Mesendoderm (in vitro differentiated cells): Measurements from ENCODE around the gene AGBL4.
"Not testable (repeated sequence)": the region's sequence is repeated elsewhere in the genome, so short reads cannot be mapped to it uniquely, and the experiment has no call there.

Source experiments
- DNase-seq: peaks from one replicate; pipeline ENCODE4 v3.0.0; 2013
- H2AK5ac ChIP-seq: 2 replicates; pipeline ENCODE4 v1.6.1; 2013; ENCODE audit warnings: low read length, inconsistent platforms
- H2BK120ac ChIP-seq: 2 replicates; pipeline ENCODE4 v1.6.1; 2013; ENCODE audit warnings: low read depth, mild to moderate bottlenecking, low read length, moderate library complexity, mixed read lengths
- H2BK15ac ChIP-seq: replicated peaks from 2 replicates; pipeline ENCODE4 v1.6.1; 2013; ENCODE audit warnings: low read depth, mild to moderate bottlenecking, moderate library complexity
- H2BK5ac ChIP-seq: 2 replicates; pipeline ENCODE4 v1.6.1; 2013; ENCODE audit warnings: low read length, inconsistent platforms
- H3K18ac ChIP-seq: 2 replicates; pipeline ENCODE4 v1.6.1; 2013; ENCODE audit warnings: mild to moderate bottlenecking, low read length, mixed read lengths
- H3K23ac ChIP-seq: one replicate; pipeline ENCODE4 v1.6.1; 2013; ENCODE audit warnings: low read length
- H3K27ac ChIP-seq: 2 replicates; pipeline ENCODE4 v1.5.1; 2013; ENCODE audit warnings: low read depth, mild to moderate bottlenecking, inconsistent platforms, low read length, moderate library complexity
- H3K27me3 ChIP-seq: 2 replicates; pipeline ENCODE4 v1.6.1; 2013; ENCODE audit warnings: low read length, control low read depth, mild to moderate bottlenecking, inconsistent platforms; ENCODE audit not compliant: insufficient read depth, poor library complexity
- H3K36me3 ChIP-seq: 2 replicates; pipeline ENCODE4 v1.6.1; 2013; ENCODE audit warnings: low read length, inconsistent platforms; ENCODE audit not compliant: control insufficient read depth, insufficient read depth
- H3K4ac ChIP-seq: one replicate; pipeline ENCODE4 v1.6.1; 2013; ENCODE audit warnings: low read depth, mild to moderate bottlenecking, low read length, moderate library complexity
- H3K4me1 ChIP-seq: 2 replicates; pipeline ENCODE4 v1.6.1; 2013; ENCODE audit warnings: low read depth, low read length, inconsistent platforms; ENCODE audit not compliant: control insufficient read depth
- H3K4me2 ChIP-seq: 2 replicates; pipeline ENCODE4 v1.6.1; 2013; ENCODE audit warnings: low read length
- H3K4me3 ChIP-seq: 2 replicates; pipeline ENCODE4 v1.5.1; 2013; ENCODE audit warnings: mild to moderate bottlenecking, low read length
- H3K56ac ChIP-seq: one replicate; pipeline ENCODE4 v1.6.1; 2013; ENCODE audit warnings: low read length
- H3K79me1 ChIP-seq: 2 replicates; pipeline ENCODE4 v1.6.1; 2013; ENCODE audit warnings: low read length, inconsistent platforms
- H3K79me2 ChIP-seq: 2 replicates; pipeline ENCODE4 v1.6.1; 2013; ENCODE audit warnings: mild to moderate bottlenecking, low read length; ENCODE audit not compliant: control insufficient read depth, insufficient read depth
- H3K9ac ChIP-seq: 2 replicates; pipeline ENCODE4 v1.6.1; 2013; ENCODE audit warnings: low read length, inconsistent platforms
- H4K5ac ChIP-seq: one replicate; pipeline ENCODE4 v1.6.1; 2013; ENCODE audit warnings: low read length
- H4K8ac ChIP-seq: one replicate; pipeline ENCODE4 v1.6.1; 2013; ENCODE audit warnings: low read depth, mild to moderate bottlenecking, control low read depth, low read length, moderate library complexity
- WGBS: extraction: QIAGEN DNeasy Blood & Tissue Kit; methylation state at CpG from one replicate; pipeline ENCODE4 v1.1.7; 2013; ENCODE audit warnings: low lambda C conversion rate, missing lambda C conversion rate; ENCODE audit not compliant: insufficient coverage; ENCODE audit errors: extremely low coverage; 5-methylcytosine and 5-hydroxymethylcytosine counted together

AGBL4 gene

GRCh38 chr1:49320493-49320892, 703.3 kb downstream of the AGBL4 start:
- not testable (repeated sequence) for H3K4ac ChIP-seq, H2BK15ac ChIP-seq, H2BK5ac ChIP-seq, H4K8ac ChIP-seq, H3K27ac ChIP-seq, H4K5ac ChIP-seq, H3K4me2 ChIP-seq, H3K4me1 ChIP-seq, H3K79me2 ChIP-seq, H3K9ac ChIP-seq, H3K27me3 ChIP-seq, H3K4me3 ChIP-seq, H3K56ac ChIP-seq, DNase-seq, H2BK120ac ChIP-seq, H3K36me3 ChIP-seq, H3K79me1 ChIP-seq, H3K23ac ChIP-seq, H3K18ac ChIP-seq, H2AK5ac ChIP-seq
- no CpG with 5 or more reads among the region's 2 CpGs for WGBS

DNA sequence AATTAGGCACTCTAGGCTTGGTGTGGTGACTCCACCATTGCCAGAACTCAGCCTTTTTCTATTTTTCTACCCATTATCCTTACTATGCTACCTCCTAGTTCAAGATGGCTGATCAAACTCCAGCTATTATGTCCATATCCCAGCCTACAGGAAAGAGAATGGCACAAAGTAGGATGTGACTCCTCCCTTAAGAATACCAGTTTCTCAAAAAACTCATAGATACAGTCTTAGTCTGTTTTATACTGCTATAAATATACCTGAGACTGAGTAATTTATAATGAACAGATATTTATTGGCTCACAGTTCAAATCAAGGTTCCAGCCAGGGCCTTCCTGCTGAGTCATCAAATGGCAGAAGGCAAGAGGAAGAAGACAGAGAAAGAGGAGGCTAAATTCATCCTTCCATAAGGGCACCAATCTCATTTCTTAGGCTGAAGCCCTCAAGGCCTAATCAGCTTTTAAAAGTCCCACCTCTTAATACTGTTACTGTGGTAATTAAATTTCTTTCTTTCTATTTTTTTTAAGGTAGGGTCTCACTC, 704.3 kb downstream of the AGBL4 start:
- Histone ChIP-seq H4K5ac (no peak overlapping the region), H3K27ac (no peak overlapping the region), H3K56ac (no peak overlapping the region)

GRCh38 chr1:49318218-49318617, 705.5 kb downstream of the AGBL4 start:
- no CpG with 5 or more reads among the region's 2 CpGs for WGBS
- Histone ChIP-seq H3K4me1 (no peaks in the 10 kb centered on the region), H3K79me1 (no peaks in the 10 kb centered on the region)

More for the DNA sequence above, 704.3 kb downstream of the AGBL4 start:
- Histone ChIP-seq H2BK120ac (no peak overlapping the region), H3K27me3 (no peaks in the 10 kb centered on the region), H2AK5ac (no peak overlapping the region), H3K18ac (no peak overlapping the region), H3K23ac (no peak overlapping the region), H3K36me3 (no peaks in the 10 kb centered on the region), H2BK5ac (no peak overlapping the region), H4K8ac (no peak overlapping the region), H3K4me3 (no peak overlapping the region), H3K4me2 (no peak overlapping the region), H3K4ac (no peak overlapping the region), H3K79me1 (no peaks in the 10 kb centered on the region), H3K4me1 (no peaks in the 10 kb centered on the region), H3K9ac (no peak overlapping the region), H3K79me2 (no peaks in the 10 kb centered on the region), H2BK15ac (no peak overlapping the region)
- DNase-seq: no peak

GRCh38 chr1:49307457-49307856, 716.3 kb downstream of the AGBL4 start:
- Histone ChIP-seq H3K4ac (no peak overlapping the region), H3K18ac (no peak overlapping the region), H2BK120ac (no peak overlapping the region)

More at GRCh38 chr1:49318218-49318617, 705.5 kb downstream of the AGBL4 start:
- Histone ChIP-seq H3K4me2 (no peak overlapping the region), H3K4ac (no peak overlapping the region), H2BK120ac (no peak overlapping the region), H2BK15ac (no peak overlapping the region), H3K27me3 (no peaks in the 10 kb centered on the region), H3K18ac (no peak overlapping the region), H3K9ac (no peak overlapping the region), H3K56ac (no peak overlapping the region), H3K4me3 (no peak overlapping the region), H3K79me2 (no peaks in the 10 kb centered on the region), H2AK5ac (no peak overlapping the region), H4K5ac (no peak overlapping the region), H2BK5ac (no peak overlapping the region), H3K36me3 (no peaks in the 10 kb centered on the region), H4K8ac (no peak overlapping the region), H3K27ac (no peak overlapping the region), H3K23ac (no peak overlapping the region)
- DNase-seq: no peak

GRCh38 chr1:49306507-49307070, 717.2 kb downstream of the AGBL4 start:
- no peak overlapping the region for H3K4me3 ChIP-seq
- H2BK5ac ChIP-seq: no peak overlapping the region

More at GRCh38 chr1:49307457-49307856, 716.3 kb downstream of the AGBL4 start:
- H3K56ac ChIP-seq: no peak overlapping the region
- no peaks in the 10 kb centered on the region for H3K27me3 ChIP-seq
- H3K79me2 ChIP-seq: no peaks in the 10 kb centered on the region
- H2AK5ac ChIP-seq: no peak overlapping the region
- no peak overlapping the region for H3K4me3 ChIP-seq
- no peaks in the 10 kb centered on the region for H3K79me1 ChIP-seq
- no peak overlapping the region for H3K9ac ChIP-seq
- H4K8ac ChIP-seq: no peak overlapping the region
- no peak overlapping the region for H2BK5ac ChIP-seq
- H3K4me1 ChIP-seq: no peaks in the 10 kb centered on the region
- no peak overlapping the region for H3K27ac ChIP-seq
- H4K5ac ChIP-seq: no peak overlapping the region
- H3K23ac ChIP-seq: no peak overlapping the region
- no peaks in the 10 kb centered on the region for H3K36me3 ChIP-seq
- no peak overlapping the region for H2BK15ac ChIP-seq
- H3K4me2 ChIP-seq: no peak overlapping the region
- no peak for DNase-seq

GRCh38 chr1:49302400-49302799, 721.4 kb downstream of the AGBL4 start:
- H3K4me1 ChIP-seq, H3K18ac ChIP-seq, H3K27me3 ChIP-seq, H4K8ac ChIP-seq, H3K56ac ChIP-seq, H3K36me3 ChIP-seq, H3K79me1 ChIP-seq, H3K4me2 ChIP-seq, H3K4me3 ChIP-seq, H4K5ac ChIP-seq, H3K23ac ChIP-seq, H3K27ac ChIP-seq, H3K4ac ChIP-seq, H2AK5ac ChIP-seq, H2BK120ac ChIP-seq, H2BK15ac ChIP-seq, H2BK5ac ChIP-seq, DNase-seq, H3K9ac ChIP-seq, H3K79me2 ChIP-seq: not testable (repeated sequence)
- no CpG with 5 or more reads among the region's 2 CpGs for WGBS

More at GRCh38 chr1:49306507-49307070, 717.2 kb downstream of the AGBL4 start:
- Histone ChIP-seq H3K4me1 (no peaks in the 10 kb centered on the region), H3K79me1 (no peaks in the 10 kb centered on the region), H4K8ac (no peak overlapping the region), H3K4ac (no peak overlapping the region), H3K23ac (no peak overlapping the region), H3K36me3 (no peaks in the 10 kb centered on the region), H4K5ac (no peak overlapping the region), H3K4me2 (no peak overlapping the region), H2AK5ac (no peak overlapping the region), H2BK120ac (no peak overlapping the region), H3K18ac (no peak overlapping the region), H3K79me2 (no peaks in the 10 kb centered on the region), H3K27me3 (no peaks in the 10 kb centered on the region), H3K56ac (no peak overlapping the region), H3K9ac (no peak overlapping the region), H2BK15ac (no peak overlapping the region), H3K27ac (no peak overlapping the region)
- DNase-seq: no peak
- no CpG with 5 or more reads among the region's 1 CpG for WGBS
